Measurements from ENCODE around the gene JOSD2. TPM values are rescaled to one million over a fixed set of nuclear protein-coding genes. Genes with fewer than 3 reads are reported as not detected.

JOSD2 gene
- total RNA-seq, 2 donors from 2014 or later: 39.8 to 46.0 TPM

GRCh38 chr19:50514346-50515167, 3.6 kb upstream of the JOSD2 start:
- Mint-ChIP-seq H3K27me3 (no peaks in the 10 kb centered on the region), H3K9me3 (no peaks in the 10 kb centered on the region), H3K4me3 (no peak overlapping the region), H3K36me3 (no peaks in the 10 kb centered on the region), H3K4me1 (ENCODE audit: low read depth in 2 of 2) (peaks cover 14 to 15% of the 10 kb centered on the region in 2 donors), H3K27ac (no peak overlapping the region)
- ATAC-seq: no peak
- no peak for DNase-seq (ENCODE audit: low spot score)

GRCh38 chr19:50513746-50514345, 2.9 kb upstream of the JOSD2 start, which contains the start of gene ASPDH:
ASPDH (minus strand) TSS chr19:50513913; CDS start chr19:50513823, 90 bp downstream.
- H3K27me3 Mint-ChIP-seq: no peaks in the 10 kb centered on the region
- H3K4me1 Mint-ChIP-seq (ENCODE audit: low read depth in 2 of 2): peaks cover 16 to 19% of the 10 kb centered on the region in 2 donors
- no peak within 1 kb of the TSS for H3K4me3 Mint-ChIP-seq
- H3K27ac Mint-ChIP-seq: peak within 1 kb of the TSS in 1 of 2 donors; percentile 31
- no peak for DNase-seq (ENCODE audit: low spot score)
- H3K9me3 Mint-ChIP-seq: no peaks in the 10 kb centered on the region
- no peak for ATAC-seq
- no peaks in the 10 kb centered on the region for H3K36me3 Mint-ChIP-seq

GRCh38 chr19:50512999-50513745, 2.2 kb upstream of the JOSD2 start:
- no peaks in the 10 kb centered on the region for H3K36me3 Mint-ChIP-seq
- DNase-seq (ENCODE audit: low spot score) (no peak), ATAC-seq (no peak)
- no peak overlapping the region for H3K4me3 Mint-ChIP-seq
- no peaks in the 10 kb centered on the region for H3K9me3 Mint-ChIP-seq
- H3K4me1 Mint-ChIP-seq (ENCODE audit: low read depth in 2 of 2): peaks cover 19 to 23% of the 10 kb centered on the region in 2 donors
- H3K27me3 Mint-ChIP-seq: no peaks in the 10 kb centered on the region
- peak overlapping the region in 1 of 2 donors; percentile 31 for H3K27ac Mint-ChIP-seq

- H3K36me3 Mint-ChIP-seq: no peaks in the 10 kb centered on the region
- DNase-seq (ENCODE audit: low spot score): no peak
- no peaks in the 10 kb centered on the region for H3K9me3 Mint-ChIP-seq
- H3K4me1 Mint-ChIP-seq (ENCODE audit: low read depth in 2 of 2): peaks cover 19 to 26% of the 10 kb centered on the region in 2 donors
- no peaks in the 10 kb centered on the region for H3K27me3 Mint-ChIP-seq
- peak overlapping the region; percentile 94 for H3K4me3 Mint-ChIP-seq
- no peak for ATAC-seq
- H3K27ac Mint-ChIP-seq: peak overlapping the region; percentile 60 to 88
Observed at GRCh38 chr19:50512112-50512998, 1.4 kb upstream of the JOSD2 start.

GRCh38 chr19:50510700-50511068, 307 bp downstream of the JOSD2 start:
- peak overlapping the region; percentile 60 to 88 for H3K27ac Mint-ChIP-seq
- no peaks in the 10 kb centered on the region for H3K36me3 Mint-ChIP-seq
- peaks cover 22 to 26% of the 10 kb centered on the region in 2 donors for H3K4me1 Mint-ChIP-seq (ENCODE audit: low read depth in 2 of 2)
- ATAC-seq (no peak), DNase-seq (ENCODE audit: low spot score) (no peak)
- H3K4me3 Mint-ChIP-seq: peak overlapping the region; percentile 94
- H3K27me3 Mint-ChIP-seq: no peaks in the 10 kb centered on the region
- no peaks in the 10 kb centered on the region for H3K9me3 Mint-ChIP-seq

GRCh38 chr19:50510121-50510670, 795 bp downstream of the JOSD2 start:
- Mint-ChIP-seq H3K9me3 (no peaks in the 10 kb centered on the region), H3K36me3 (no peaks in the 10 kb centered on the region), H3K4me1 (ENCODE audit: low read depth in 2 of 2) (peaks cover 22 to 26% of the 10 kb centered on the region in 2 donors), H3K27ac (peak overlapping the region; percentile 60 to 88), H3K27me3 (no peaks in the 10 kb centered on the region), H3K4me3 (peak overlapping the region; percentile 94)
- DNase-seq (ENCODE audit: low spot score) (no peak), ATAC-seq (no peak)

GRCh38 chr19:50509366-50509765, 1.6 kb downstream of the JOSD2 start:
- DNase-seq (ENCODE audit: low spot score): no peak
- peaks cover 22 to 26% of the 10 kb centered on the region in 2 donors for H3K4me1 Mint-ChIP-seq (ENCODE audit: low read depth in 2 of 2)
- peak overlapping the region in 1 of 2 donors; percentile 37 for H3K27ac Mint-ChIP-seq
- H3K9me3 Mint-ChIP-seq: no peaks in the 10 kb centered on the region
- ATAC-seq: no peak
- no peaks in the 10 kb centered on the region for H3K27me3 Mint-ChIP-seq
- no peaks in the 10 kb centered on the region for H3K36me3 Mint-ChIP-seq
- peak overlapping the region; percentile 65 for H3K4me3 Mint-ChIP-seq

GRCh38 chr19:50508843-50509190, 2.2 kb downstream of the JOSD2 start:
- Mint-ChIP-seq H3K4me3 (peak overlapping the region; percentile 65), H3K9me3 (no peaks in the 10 kb centered on the region), H3K27me3 (no peaks in the 10 kb centered on the region), H3K27ac (peak overlapping the region; percentile 25 to 37), H3K4me1 (ENCODE audit: low read depth in 2 of 2) (peaks cover 22 to 26% of the 10 kb centered on the region in 2 donors), H3K36me3 (no peaks in the 10 kb centered on the region)
- no peak for ATAC-seq
- no peak for DNase-seq (ENCODE audit: low spot score)

GRCh38 chr19:50507376-50507775, 3.6 kb downstream of the JOSD2 start:
- Mint-ChIP-seq H3K27ac (no peak overlapping the region), H3K27me3 (no peaks in the 10 kb centered on the region), H3K4me3 (no peak overlapping the region), H3K9me3 (no peaks in the 10 kb centered on the region), H3K4me1 (ENCODE audit: low read depth in 2 of 2) (peaks cover 22 to 26% of the 10 kb centered on the region in 2 donors), H3K36me3 (no peaks in the 10 kb centered on the region)
- DNase-seq (ENCODE audit: low spot score): no peak
- ATAC-seq: no peak

- DNase-seq (ENCODE audit: low spot score): no peak
- no peak for ATAC-seq
- H3K27me3 Mint-ChIP-seq: no peaks in the 10 kb centered on the region
- H3K27ac Mint-ChIP-seq: no peak overlapping the region
- H3K4me3 Mint-ChIP-seq: no peak overlapping the region
- H3K9me3 Mint-ChIP-seq: no peaks in the 10 kb centered on the region
- H3K36me3 Mint-ChIP-seq: no peaks in the 10 kb centered on the region
- H3K4me1 Mint-ChIP-seq (ENCODE audit: low read depth in 2 of 2): peaks cover 20 to 24% of the 10 kb centered on the region in 2 donors
Observed at GRCh38 chr19:50506700-50507099, 4.3 kb downstream of the JOSD2 start.

- Mint-ChIP-seq H3K4me3 (no peak overlapping the region), H3K27me3 (no peaks in the 10 kb centered on the region), H3K27ac (no peak overlapping the region), H3K36me3 (no peaks in the 10 kb centered on the region), H3K4me1 (ENCODE audit: low read depth in 2 of 2) (peaks cover 14 to 18% of the 10 kb centered on the region in 2 donors), H3K9me3 (no peaks in the 10 kb centered on the region)
- DNase-seq (ENCODE audit: low spot score): no peak
- no peak for ATAC-seq
Observed at GRCh38 chr19:50505856-50506611, 5.0 kb downstream of the JOSD2 start.
